Heart left ventricle (tissue), 13 donors: Measurements from ENCODE around the gene SNX3.
"Not testable (repeated sequence)": the region's sequence is repeated elsewhere in the genome, so short reads cannot be mapped to it uniquely, and the experiment has no call there.

ENCODE experiments used
- CTCF ChIP-seq, 12 donors: fragments of 200-600 bp; sonication (generic) in 4 of 12; IDR thresholded peaks; one replicate each; pipeline versions ENCODE4 v1.5.0 to v1.8.0; 2018 to 2022; ENCODE audit warnings: antibody characterized with exemption in 12 of 12, mild to moderate bottlenecking in 5 of 12
- POLR2A ChIP-seq, 2 donors: fragments of 450-650 bp; IDR thresholded peaks; one replicate each; pipeline ENCODE4 v1.6.1; 2017; ENCODE audit warnings: antibody characterized with exemption in 2 of 2, mild to moderate bottlenecking in 2 of 2, moderate library complexity in 2 of 2
- donor health status: ischemic (EF 13 %, LVEDD 7.1; RV severe dilation, severe dysfunction).
- donor health status: DM: no; HTN: yes; CAD: no.
- donor health status: DM: no; HTN: no; CAD: no.
- donor health status: ischemic (EF 25% LVEDD 6.9; RV normal size, moderate dysfunction).
- donor health status: ischemic (EF 25% LVEDD 5.7; RV mildly dilated, moderate dysfunction).
- donor health status: ischemic (EF 35%, LVEDD 5.7; RV mildly dilated, moderate dysfunction).
- donor health status: nonischemic (EF 11% LVEDD 7.7; RV severe dilation, severe dysfunction).
- donor health status: DM: yes; HTN: yes; CAD: no.
- donor health status: PGD.
- donor health status: ischemic (EF 29% LVEDD 5.4; RV normal size, mild dysfunction).
- donor health status: nonischemic (EF 23%, LVEDD 6.1; RV moderate dilation, normal function).

GRCh38 chr6:108269955-108270354 is 9.1 kb upstream of the SNX3 start:
- TF ChIP-seq CTCF, POLR2A (IDR thresholded peaks at IDR 0.05): not testable (repeated sequence)
